Body of pancreas (tissue), 4 donors: Measurements from ENCODE around the gene HTATIP2.

Experiments
- CTCF ChIP-seq, 7 experiments: fragments of 450-650 bp in 4 of 7; fragments of 200-600 bp in 3 of 7; sonication (generic) in 3 of 7; IDR thresholded peaks; one replicate each; pipeline ENCODE4 v1.5.1; 2016 to 2019; ENCODE audit warnings: antibody characterized with exemption in 7 of 7
- POLR2A ChIP-seq, 3 donors: fragments of 450-650 bp; IDR thresholded peaks; one replicate each; pipeline ENCODE4 v1.6.1; 2016; ENCODE audit warnings: antibody characterized with exemption in 3 of 3, mild to moderate bottlenecking in 2 of 3

- TF ChIP-seq POLR2A (IDR thresholded peaks at IDR 0.05) (no peak), CTCF (IDR thresholded peaks at IDR 0.05) (no peak)
These were observed 27.5 kb upstream of the HTATIP2 start for GRCh38 chr11:20336056-20336455.
